K562 (cell line): ENCODE results near the gene SLC35E2B. TPM values are rescaled to one million over a fixed set of nuclear protein-coding genes. Genes with fewer than 3 reads are reported as not detected.

Source experiments
- ATAC-seq: fragments of 200-7000 bp; cut with Tn5 transposase; 3 replicates; pipeline ENCODE4 v1.9.1; 2020; ENCODE audit warnings: moderate library complexity
- BruUV-seq: library from RNA; stranded (reverse); fragments of 400-500 nt; replicated peaks from 2 replicates; lab custom pipeline; 2021; lab: Mats Ljungman, UMichigan
- CTCF ChIA-PET: fragments of 300-600 bp; formaldehyde crosslinking; extraction: SDS; loops from one replicate; lab custom pipeline; 2021; ENCODE audit warnings: low intra/inter-chr PET ratio; lab: Yijun Ruan, JAX
- POLR2A ChIA-PET: fragments of 300-600, 350-650 bp; sonication (Branson Sonifier 250); formaldehyde crosslinking; extraction: SDS; loops from one replicate; lab custom pipeline; 2021; ENCODE audit warnings: antibody characterized with exemption, inconsistent platforms; lab: Yijun Ruan, JAX
- DNase-seq, 4 experiments: peaks; one replicate each; pipeline versions ENCODE4 v3.0.0 to v3.0.0-alpha.2; 2011 to 2018; ENCODE audit warnings: low spot score in 3 of 4, mixed read lengths in 3 of 4; ENCODE audit errors: extremely low read depth in 1 of 4
- FAIRE-seq: peaks from 2 replicates; lab custom pipeline; 2011; peaks lifted over from hg19 to GRCh38; lab: Jason Lieb, UNC
- H2AFZ ChIP-seq: 2 replicates; pipeline ENCODE4 v1.6.0; 2011; ENCODE audit warnings: low read depth, low read length, control low read depth, inconsistent platforms
- H3K27ac ChIP-seq: fragments of 200-600 bp; 3 replicates; pipeline ENCODE4 v1.8.0; 2011; ENCODE audit warnings: low read depth, mild to moderate bottlenecking, control low read depth, inconsistent platforms, low read length, moderate library complexity, mixed read lengths; ENCODE audit errors: extremely low read depth
- H3K27me3 ChIP-seq, 2 experiments: fragments of 300-600 bp in 1 of 2; 2 replicates in 1 of 2; 3 replicates in 1 of 2; pipeline versions ENCODE4 v1.6.0 to v1.8.0; 2011; ENCODE audit warnings: inconsistent platforms in 2 of 2, low read length in 2 of 2, mild to moderate bottlenecking in 1 of 2, mixed read lengths in 1 of 2, moderate library complexity in 1 of 2; ENCODE audit not compliant: control insufficient read depth in 2 of 2, insufficient read depth in 2 of 2
- H3K36me3 ChIP-seq: fragments of 300-600 bp; 3 replicates; pipeline ENCODE4 v1.8.0; 2011; ENCODE audit warnings: mild to moderate bottlenecking, low read length, inconsistent platforms; ENCODE audit not compliant: control insufficient read depth, insufficient read depth
- H3K4me1 ChIP-seq, 2 experiments: fragments of 200-600 bp in 1 of 2; replicated peaks in 1 of 2; 2 replicates in 1 of 2; 3 replicates in 1 of 2; pipeline versions ENCODE4 v1.5.1 to v1.8.0; 2011; ENCODE audit warnings: inconsistent platforms in 2 of 2, low read length in 2 of 2, mild to moderate bottlenecking in 1 of 2, mixed read lengths in 1 of 2, moderate library complexity in 1 of 2; ENCODE audit not compliant: control insufficient read depth in 2 of 2, insufficient read depth in 2 of 2
- H3K4me2 ChIP-seq: 2 replicates; pipeline ENCODE4 v1.6.1; 2011; ENCODE audit warnings: low read length, control low read depth, inconsistent platforms, mixed read lengths; ENCODE audit not compliant: insufficient read depth
- H3K4me3 ChIP-seq: fragments of 200-600 bp; sonication (generic), shearing (Covaris generic); 2 replicates; pipeline ENCODE4 v1.5.1; 2016; ENCODE audit warnings: control low read depth, inconsistent platforms
- H3K79me2 ChIP-seq: fragments of 200-600 bp; 3 replicates; pipeline ENCODE4 v1.8.0; 2011; ENCODE audit warnings: low read length, inconsistent platforms; ENCODE audit not compliant: control insufficient read depth, insufficient read depth
- H3K9ac ChIP-seq, 2 experiments: 2 replicates each; pipeline versions ENCODE4 v1.6.0 to v1.6.1; 2011; ENCODE audit warnings: low read depth in 2 of 2, low read length in 2 of 2, control low read depth in 1 of 2, inconsistent platforms in 1 of 2, mild to moderate bottlenecking in 1 of 2, mixed read lengths in 1 of 2; ENCODE audit not compliant: insufficient read depth in 1 of 2
- H3K9me1 ChIP-seq: one replicate; pipeline ENCODE4 v1.6.0; 2011; ENCODE audit warnings: inconsistent platforms, mild to moderate bottlenecking, low read length, moderate library complexity; ENCODE audit not compliant: control insufficient read depth, insufficient read depth
- H3K9me3 ChIP-seq: replicated peaks from 2 replicates; pipeline ENCODE4 v1.5.1; 2011; ENCODE audit warnings: low read depth, low read length, inconsistent platforms; ENCODE audit not compliant: control insufficient read depth, insufficient read depth
- H4K20me1 ChIP-seq: replicated peaks from 2 replicates; pipeline ENCODE4 v1.6.1; 2011; ENCODE audit warnings: low read length, inconsistent platforms, mixed read lengths; ENCODE audit not compliant: control insufficient read depth, insufficient read depth
- HDAC1 ChIP-seq, 2 experiments: fragments of 450-650 bp; IDR thresholded peaks; 2 replicates each; pipeline ENCODE4 v1.6.1; 2016 to 2017; ENCODE audit warnings: inconsistent platforms in 1 of 2, mild to moderate bottlenecking in 1 of 2, moderate library complexity in 1 of 2
- PRMT5 ChIP-seq: sonication (generic); formaldehyde crosslinking; IDR thresholded peaks from 2 replicates; pipeline ENCODE4 v1.5.0; 2020; ENCODE audit warnings: missing genetic modification reagents
- ZBTB33 ChIP-seq: sonication (generic); formaldehyde crosslinking; IDR thresholded peaks from 2 replicates; pipeline ENCODE4 v1.8.1; 2023; ENCODE audit warnings: mild to moderate bottlenecking, missing genetic modification reagents
- WGBS: fragments of 100-300 bp; shearing (Covaris generic); methylation state at CpG from one replicate; pipeline ENCODE4 v1.1.6; 2016; ENCODE audit warnings: low coverage, mixed read lengths; ENCODE audit not compliant: insufficient coverage; ENCODE audit errors: missing lambda C conversion rate; 5-methylcytosine and 5-hydroxymethylcytosine counted together
- in situ Hi-C: fragments of 300-500 bp; cut with MboI; formaldehyde crosslinking; loops from 4 replicates; pipeline ENCODE4 v1.15.0; 2018; ENCODE audit warnings: inconsistent platforms, mixed read lengths
- intact Hi-C: fragments of 100-400 bp; cut with micrococcal nuclease; formaldehyde crosslinking; loops from 2 replicates; pipeline ENCODE4 v1.14.2; 2022
- polyA plus RNA-seq, 8 experiments: library from polyadenylated mRNA; depleted of rRNA in 4 of 8; stranded (reverse) in 5 of 8; unstranded in 3 of 8; fragments of >200 nt; fragmentation: Nextera tagmentation in 2 of 8; fragmentation: Illumina TruSeq in 1 of 8; extraction: Ambion mirVana in 2 of 8; extraction: Trizol in 1 of 8; gene quantifications; 2 replicates each; pipeline versions ENCODE4 v1.2.1 to v1.2.3, GENCODE V29; 2011 to 2014; ENCODE audit warnings: inconsistent platforms in 1 of 8, missing spikeins in 1 of 8
- total RNA-seq, 7 experiments: library from RNA; depleted of rRNA in 6 of 7; stranded (reverse); fragments of >200 nt in 6 of 7; fragmentation: Illumina TruSeq in 2 of 7; extraction: Trizol in 2 of 7; gene quantifications; 2 replicates each; pipeline versions ENCODE4 v1.2.1 to v1.2.3, GENCODE V29; 2011 to 2021; ENCODE audit warnings: low replicate concordance in 1 of 7

The SLC35E2B gene
- total and polyA plus RNA-seq, 9 of the 15 experiments (the other 6 are each of a cell fraction or from before 2014, with no cell fraction given) = 4.7 to 44.6 (median 20.7) TPM

DNA sequence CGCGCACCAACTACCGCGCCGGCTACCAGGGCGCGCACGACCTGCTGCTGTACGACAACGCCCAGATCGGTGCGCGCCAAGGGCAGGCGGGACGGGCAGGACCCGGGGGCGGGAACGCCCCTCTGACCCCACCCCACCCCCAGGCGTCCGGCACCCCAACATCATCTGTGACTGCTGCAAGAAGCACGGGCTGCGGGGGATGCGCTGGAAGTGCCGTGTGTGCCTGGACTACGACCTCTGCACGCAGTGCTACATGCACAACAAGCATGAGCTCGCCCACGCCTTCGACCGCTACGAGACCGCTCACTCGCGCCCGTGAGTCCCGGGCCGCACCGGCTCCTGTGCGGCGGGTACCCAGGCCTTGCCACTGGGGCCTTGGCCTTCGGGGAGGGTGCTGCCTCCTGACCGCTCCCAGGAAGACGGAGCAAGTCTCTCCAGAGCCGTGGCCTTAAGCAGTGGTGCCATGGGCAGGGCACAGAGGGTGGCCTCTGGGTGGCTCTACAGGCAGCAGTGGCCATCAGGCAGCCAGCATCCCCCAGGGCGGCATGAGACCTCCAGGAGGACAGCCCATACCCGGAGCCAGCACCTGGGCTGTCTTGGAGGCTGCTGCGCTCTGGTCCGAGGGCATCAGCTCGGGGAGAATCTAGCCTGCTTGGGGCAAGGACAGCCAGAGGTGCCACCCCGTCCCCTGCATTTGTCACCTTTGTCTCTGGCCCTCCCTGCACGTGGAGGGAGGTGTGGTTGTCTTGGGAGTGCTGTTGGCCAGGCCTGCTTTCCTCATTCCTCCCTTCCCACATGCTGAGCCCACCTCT lies 68.8 kb downstream of the SLC35E2B start:
- no peak for FAIRE-seq
- 76% methylated on average over 31 of the region's 51 CpGs for WGBS

More for the DNA sequence above, 68.8 kb downstream of the SLC35E2B start:
- Histone ChIP-seq H3K4me1 (peaks cover 0 to 99% of the 10 kb centered on the region in 2 experiments; a peak in 3 of 5 replicates), H3K27ac (no peak overlapping the region), H3K79me2 (no peaks in the 10 kb centered on the region), H4K20me1 (peaks cover 7% of the 10 kb centered on the region; the same call in 1 of the 2 replicates), H3K4me3 (no peak overlapping the region), H2AFZ (no peak overlapping the region), H3K27me3 (no peaks in the 10 kb centered on the region), H3K4me2 (no peak overlapping the region), H3K9ac (peak overlapping the region in 1 of 2 experiments; percentile 26; a peak in 1 of 4 replicates), H3K9me3 (no peaks in the 10 kb centered on the region), H3K36me3 (no peaks in the 10 kb centered on the region), H3K9me1 (no peaks in the 10 kb centered on the region)
- ChIA-PET POLR2A (interaction anchor here (1.0 kb wide), 1 partner anchor 9 kb away, joined by 3 read pairs; the partner anchor contains the start of gene MIB2), CTCF (no interaction called here)
- ATAC-seq (no peak), DNase-seq (no peak)
- TF ChIP-seq HDAC1 (IDR thresholded peaks at IDR 0.05) (no peak), ZBTB33 (peak; percentile 83), PRMT5 (no peak)
- intact Hi-C loops = no loop called here
- BruUV-seq = no TSS peak
- in situ Hi-C loops = no loop called here
